Measurements from ENCODE around the gene FKBP6.

The FKBP6 gene

GRCh38 chr7:73387221-73387828, 59.4 kb downstream of the FKBP6 start:
- H3K79me2 ChIP-seq (ENCODE audit: insufficient read depth, low read length), result no peaks in the 10 kb centered on the region
- no peak overlapping the region for H3K27ac ChIP-seq (ENCODE audit: low read depth, low read length)
- H4K20me1 ChIP-seq (ENCODE audit: low read depth, low read length), result no peaks in the 10 kb centered on the region
- H3K4me2 ChIP-seq (ENCODE audit: low read depth, low read length, poor library complexity, severe bottlenecking), result no peak overlapping the region
- H3K9me3 ChIP-seq (ENCODE audit: insufficient read depth, low read length), result peaks cover 13% of the 10 kb centered on the region; the same call in 1 of the 2 replicates
- no peaks in the 10 kb centered on the region for H3K27me3 ChIP-seq (ENCODE audit: low read length)
- H3F3A ChIP-seq (ENCODE audit: insufficient read depth), result no peaks in the 10 kb centered on the region
- no peak overlapping the region for H2AFZ ChIP-seq (ENCODE audit: low read depth, low read length, severe bottlenecking)
- no peaks in the 10 kb centered on the region for H3K9me2 ChIP-seq (replicated peaks; ENCODE audit: insufficient read depth, low read length)
- TF ChIP-seq EZH2phosphoT487 (conservative IDR thresholded peaks at IDR 0.05; ENCODE audit: low read length), result no peak
- TF ChIP-seq, protein P1, sequence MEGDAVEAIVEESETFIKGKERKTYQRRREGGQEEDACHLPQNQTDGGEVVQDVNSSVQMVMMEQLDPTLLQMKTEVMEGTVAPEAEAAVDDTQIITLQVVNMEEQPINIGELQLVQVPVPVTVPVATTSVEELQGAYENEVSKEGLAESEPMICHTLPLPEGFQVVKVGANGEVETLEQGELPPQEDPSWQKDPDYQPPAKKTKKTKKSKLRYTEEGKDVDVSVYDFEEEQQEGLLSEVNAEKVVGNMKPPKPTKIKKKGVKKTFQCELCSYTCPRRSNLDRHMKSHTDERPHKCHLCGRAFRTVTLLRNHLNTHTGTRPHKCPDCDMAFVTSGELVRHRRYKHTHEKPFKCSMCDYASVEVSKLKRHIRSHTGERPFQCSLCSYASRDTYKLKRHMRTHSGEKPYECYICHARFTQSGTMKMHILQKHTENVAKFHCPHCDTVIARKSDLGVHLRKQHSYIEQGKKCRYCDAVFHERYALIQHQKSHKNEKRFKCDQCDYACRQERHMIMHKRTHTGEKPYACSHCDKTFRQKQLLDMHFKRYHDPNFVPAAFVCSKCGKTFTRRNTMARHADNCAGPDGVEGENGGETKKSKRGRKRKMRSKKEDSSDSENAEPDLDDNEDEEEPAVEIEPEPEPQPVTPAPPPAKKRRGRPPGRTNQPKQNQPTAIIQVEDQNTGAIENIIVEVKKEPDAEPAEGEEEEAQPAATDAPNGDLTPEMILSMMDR (IDR thresholded peaks at IDR 0.05; ENCODE audit: insufficient read depth, low read length, poor library complexity, severe bottlenecking), result no peak
- no peak overlapping the region for H3K9ac ChIP-seq (ENCODE audit: low read length)
- H3K4me3 ChIP-seq (ENCODE audit: insufficient read depth, low read length, poor library complexity, severe bottlenecking), result no peak overlapping the region
- H3K36me3 ChIP-seq (ENCODE audit: low read length), result no peaks in the 10 kb centered on the region

DNA sequence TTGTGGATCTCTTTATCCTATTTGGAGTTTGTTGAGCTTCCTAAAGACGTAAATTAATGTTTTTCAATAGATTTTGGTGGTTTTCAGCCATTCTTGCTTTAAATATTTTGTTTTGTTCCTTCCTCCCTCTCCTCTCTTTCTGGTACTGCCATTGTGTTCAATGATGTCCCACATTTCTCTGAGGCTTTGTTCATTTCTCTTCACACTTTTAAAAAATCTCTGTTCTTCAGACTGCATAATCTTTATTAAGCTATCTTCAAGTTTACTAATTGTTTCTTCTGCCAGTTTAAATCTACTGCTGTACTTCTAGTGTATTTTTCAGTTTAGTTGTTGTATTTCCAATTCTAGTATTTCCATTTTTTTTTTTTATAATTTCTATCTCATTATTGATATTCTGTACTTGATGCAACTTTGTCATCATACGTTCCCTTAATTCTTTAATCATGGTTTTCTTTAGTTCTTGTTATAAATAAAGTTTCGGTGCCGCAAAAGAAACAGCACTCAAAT, 60.0 kb downstream of the FKBP6 start:
- H3K9me3 ChIP-seq (ENCODE audit: insufficient read depth, low read length), result peaks cover 13% of the 10 kb centered on the region; the same call in 1 of the 2 replicates
- no peak for TF ChIP-seq EZH2phosphoT487 (conservative IDR thresholded peaks at IDR 0.05; ENCODE audit: low read length)
- TF ChIP-seq, protein P1 (IDR thresholded peaks at IDR 0.05; ENCODE audit: insufficient read depth, low read length, poor library complexity, severe bottlenecking), result no peak
- H3K9ac ChIP-seq (ENCODE audit: low read length), result no peak overlapping the region
- no peak overlapping the region for H3K4me3 ChIP-seq (ENCODE audit: insufficient read depth, low read length, poor library complexity, severe bottlenecking)
- H3K4me2 ChIP-seq (ENCODE audit: low read depth, low read length, poor library complexity, severe bottlenecking), result no peak overlapping the region
- H3K9me2 ChIP-seq (replicated peaks; ENCODE audit: insufficient read depth, low read length), result no peaks in the 10 kb centered on the region
- H3K79me2 ChIP-seq (ENCODE audit: insufficient read depth, low read length), result no peaks in the 10 kb centered on the region
- H4K20me1 ChIP-seq (ENCODE audit: low read depth, low read length), result no peaks in the 10 kb centered on the region
- H3K27me3 ChIP-seq (ENCODE audit: low read length), result no peaks in the 10 kb centered on the region
- H3F3A ChIP-seq (ENCODE audit: insufficient read depth), result no peaks in the 10 kb centered on the region
- no peaks in the 10 kb centered on the region for H3K36me3 ChIP-seq (ENCODE audit: low read length)
- H2AFZ ChIP-seq (ENCODE audit: low read depth, low read length, severe bottlenecking), result no peak overlapping the region
- no peak overlapping the region for H3K27ac ChIP-seq (ENCODE audit: low read depth, low read length)

DNA sequence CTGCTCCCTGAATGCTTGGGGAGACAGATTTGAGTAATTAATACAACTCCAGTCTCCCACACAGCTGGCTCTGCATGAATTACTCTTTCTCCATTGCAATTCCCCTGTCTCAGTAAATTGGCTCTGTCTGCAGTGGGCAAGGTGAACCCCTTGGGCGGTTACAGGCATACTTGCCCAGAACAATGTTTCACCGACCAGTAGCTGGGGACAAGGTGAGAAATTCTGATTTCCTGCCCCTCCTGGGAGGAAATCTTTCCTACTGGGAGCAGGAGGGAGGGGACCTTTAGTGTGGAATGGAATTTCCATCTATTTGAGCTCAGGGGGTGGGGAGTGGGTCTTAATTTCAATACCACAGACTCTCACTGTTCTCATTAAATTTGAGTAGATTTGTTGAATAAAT, 63.4 kb downstream of the FKBP6 start:
- Histone ChIP-seq H4K20me1 (ENCODE audit: low read depth, low read length) (no peaks in the 10 kb centered on the region), H3K27me3 (ENCODE audit: low read length) (no peaks in the 10 kb centered on the region), H2AFZ (ENCODE audit: low read depth, low read length, severe bottlenecking) (no peak overlapping the region), H3K9me2 (replicated peaks; ENCODE audit: insufficient read depth, low read length) (no peaks in the 10 kb centered on the region), H3K79me2 (ENCODE audit: insufficient read depth, low read length) (no peaks in the 10 kb centered on the region), H3K9ac (ENCODE audit: low read length) (no peak overlapping the region), H3K36me3 (ENCODE audit: low read length) (no peaks in the 10 kb centered on the region), H3K9me3 (ENCODE audit: insufficient read depth, low read length) (peaks cover 8% of the 10 kb centered on the region; the same call in 1 of the 2 replicates), H3K4me2 (ENCODE audit: low read depth, low read length, poor library complexity, severe bottlenecking) (no peak overlapping the region), H3K4me3 (ENCODE audit: insufficient read depth, low read length, poor library complexity, severe bottlenecking) (no peak overlapping the region), H3F3A (ENCODE audit: insufficient read depth) (no peaks in the 10 kb centered on the region), H3K27ac (ENCODE audit: low read depth, low read length) (no peak overlapping the region)
- TF ChIP-seq, protein P1 (IDR thresholded peaks at IDR 0.05; ENCODE audit: insufficient read depth, low read length, poor library complexity, severe bottlenecking), result no peak
- TF ChIP-seq EZH2phosphoT487 (conservative IDR thresholded peaks at IDR 0.05; ENCODE audit: low read length), result no peak

Data from SU-DHL-6 (cell line).